ENCODE results near the gene TRIP13. TPM values are rescaled to one million over a fixed set of nuclear protein-coding genes. Genes with fewer than 3 reads are reported as not detected.
"Not testable (repeated sequence)": the region's sequence is repeated elsewhere in the genome, so short reads cannot be mapped to it uniquely, and the experiment has no call there.

The TRIP13 gene
- total RNA-seq, 1 experiment from 2014 or later, result 69.0 TPM

- ATAC-seq (no peak), DNase-seq (no peak)
- H3K27ac ChIP-seq (ENCODE audit: low read length), result peak overlapping the region; percentile 96
- H3K36me3 ChIP-seq (ENCODE audit: low read depth, low read length), result peaks cover 54% of the 10 kb centered on the region
- peaks cover 15% of the 10 kb centered on the region for H3K79me2 ChIP-seq (ENCODE audit: low read length)
- no peak overlapping the region for H3K4me2 ChIP-seq (ENCODE audit: low read length)
- no peaks in the 10 kb centered on the region for H4K20me1 ChIP-seq (ENCODE audit: low read length)
- ChIA-PET POLR2A (ENCODE audit: unreplicated experiment) (interaction anchor here (0.6 kb wide), 1 partner anchor 826 kb away, joined by 3 read pairs; no protein-coding TSS in a partner anchor), CTCF (no interaction called here)
- TF ChIP-seq CTCF (conservative IDR thresholded peaks at IDR 0.05; ENCODE audit: low read depth, low read length), result no peak
- TF ChIP-seq EZH2phosphoT487 (IDR thresholded peaks at IDR 0.05; ENCODE audit: borderline replicate concordance, low read length), result no peak
- no peak for TF ChIP-seq EZH2 (IDR thresholded peaks at IDR 0.05; ENCODE audit: low read length, unreplicated experiment)
- H3K4me3 ChIP-seq (ENCODE audit: low read length), result no peak overlapping the region
- BruUV-seq (replicated peaks), result no TSS peak
- no peak overlapping the region for H2AFZ ChIP-seq (ENCODE audit: low read length)
- intact Hi-C loops (cut with micrococcal nuclease), result loop anchor here (5.0 kb wide), 1 partner anchor 198 kb away; the partner anchor contains the start of gene SLC12A7
- no peaks in the 10 kb centered on the region for H3K9me3 ChIP-seq (ENCODE audit: low read length)
- no peaks in the 10 kb centered on the region for H3K27me3 ChIP-seq (ENCODE audit: low read length)
- peaks cover 33% of the 10 kb centered on the region for H3K4me1 ChIP-seq (ENCODE audit: insufficient read depth, low read length)
- H3F3A ChIP-seq (ENCODE audit: low read length, unreplicated experiment), result peaks cover 9% of the 10 kb centered on the region
- H3K9me2 ChIP-seq (replicated peaks; ENCODE audit: low read length), result no peaks in the 10 kb centered on the region
- H3K9ac ChIP-seq (ENCODE audit: low read length), result peak overlapping the region; percentile 75; the same call in 1 of the 2 replicates
These were observed 21.5 kb downstream of the TRIP13 start for GRCh38 chr5:914174-914573.

- H3K4me1 ChIP-seq (ENCODE audit: insufficient read depth, low read length), result peaks cover 33% of the 10 kb centered on the region
- no peaks in the 10 kb centered on the region for H3K9me2 ChIP-seq (replicated peaks; ENCODE audit: low read length)
- ATAC-seq (no peak), DNase-seq (no peak)
- no peak for TF ChIP-seq EZH2phosphoT487 (IDR thresholded peaks at IDR 0.05; ENCODE audit: borderline replicate concordance, low read length)
- TF ChIP-seq EZH2 (IDR thresholded peaks at IDR 0.05; ENCODE audit: low read length, unreplicated experiment), result no peak
- TF ChIP-seq CTCF (conservative IDR thresholded peaks at IDR 0.05; ENCODE audit: low read depth, low read length), result no peak
- no peak overlapping the region for H3K4me3 ChIP-seq (ENCODE audit: low read length)
- no peak overlapping the region for H3K9ac ChIP-seq (ENCODE audit: low read length)
- intact Hi-C loops (cut with micrococcal nuclease), result loop anchor here (5.0 kb wide), 1 partner anchor 198 kb away; the partner anchor contains the start of gene SLC12A7
- no peak overlapping the region for H2AFZ ChIP-seq (ENCODE audit: low read length)
- H3K27me3 ChIP-seq (ENCODE audit: low read length), result no peaks in the 10 kb centered on the region
- no peaks in the 10 kb centered on the region for H4K20me1 ChIP-seq (ENCODE audit: low read length)
- ChIA-PET CTCF (no interaction called here), POLR2A (ENCODE audit: unreplicated experiment) (no interaction called here)
- BruUV-seq (replicated peaks), result no TSS peak
- no peak overlapping the region for H3K27ac ChIP-seq (ENCODE audit: low read length)
- H3K36me3 ChIP-seq (ENCODE audit: low read depth, low read length), result peaks cover 51% of the 10 kb centered on the region
- H3K4me2 ChIP-seq (ENCODE audit: low read length), result no peak overlapping the region
- H3K9me3 ChIP-seq (ENCODE audit: low read length), result no peaks in the 10 kb centered on the region
- peaks cover 15% of the 10 kb centered on the region for H3K79me2 ChIP-seq (ENCODE audit: low read length)
- H3F3A ChIP-seq (ENCODE audit: low read length, unreplicated experiment), result peaks cover 9% of the 10 kb centered on the region
These were observed 21.9 kb downstream of the TRIP13 start for GRCh38 chr5:914612-915011.

- H3K27ac ChIP-seq (ENCODE audit: low read length); H3K9me2 ChIP-seq (replicated peaks; ENCODE audit: low read length); H2AFZ ChIP-seq (ENCODE audit: low read length); H3K4me2 ChIP-seq (ENCODE audit: low read length); intact Hi-C loops (cut with micrococcal nuclease); H3K4me3 ChIP-seq (ENCODE audit: low read length); H3F3A ChIP-seq (ENCODE audit: low read length, unreplicated experiment); H3K27me3 ChIP-seq (ENCODE audit: low read length); H3K9me3 ChIP-seq (ENCODE audit: low read length); BruUV-seq (replicated peaks); POLR2A ChIA-PET (ENCODE audit: unreplicated experiment); CTCF ChIA-PET; H3K9ac ChIP-seq (ENCODE audit: low read length); DNase-seq; H4K20me1 ChIP-seq (ENCODE audit: low read length); ATAC-seq: not testable (repeated sequence)
- peaks cover 31% of the 10 kb centered on the region for H3K4me1 ChIP-seq (ENCODE audit: insufficient read depth, low read length)
- peaks cover 15% of the 10 kb centered on the region for H3K79me2 ChIP-seq (ENCODE audit: low read length)
- H3K36me3 ChIP-seq (ENCODE audit: low read depth, low read length), result peaks cover 51% of the 10 kb centered on the region
These were observed 22.7 kb downstream of the TRIP13 start for GRCh38 chr5:915346-915745.

Measured in PC-3 (cell line).